Neutrophil (primary cell): Measurements from ENCODE around the gene AIPL1.

Experiments
- H3K27ac ChIP-seq: fragments of 200-600 bp; sonication (generic); 2 replicates; pipeline ENCODE4 v1.5.1; 2016; ENCODE audit warnings: mild to moderate bottlenecking, moderate library complexity
- H3K27me3 ChIP-seq: fragments of 200-600 bp; sonication (generic); 2 replicates; pipeline ENCODE4 v1.6.0; 2016; ENCODE audit warnings: mild to moderate bottlenecking
- H3K36me3 ChIP-seq: fragments of 200-600 bp; sonication (generic); 2 replicates; pipeline ENCODE4 v1.5.1; 2017
- H3K4me1 ChIP-seq, 2 experiments: fragments of 200-600 bp in 1 of 2; sonication (generic) in 1 of 2; 1 replicate in 1 of 2; 2 replicates in 1 of 2; pipeline versions ENCODE4 v1.5.1 to v1.6.1; 2013 to 2016; ENCODE audit warnings: low read depth in 1 of 2, low read length in 1 of 2, mild to moderate bottlenecking in 1 of 2, moderate library complexity in 1 of 2; ENCODE audit not compliant: control insufficient read depth in 1 of 2, insufficient read depth in 1 of 2
- H3K4me3 ChIP-seq, 2 experiments: fragments of 200-600 bp in 1 of 2; sonication (generic) in 1 of 2; 1 replicate in 1 of 2; 2 replicates in 1 of 2; pipeline ENCODE4 v1.5.1; 2013 to 2016; ENCODE audit warnings: low read depth in 1 of 2, low read length in 1 of 2, mild to moderate bottlenecking in 1 of 2, moderate library complexity in 1 of 2
- H3K9me3 ChIP-seq: fragments of 200-600 bp; sonication (generic); 2 replicates; pipeline ENCODE4 v1.5.1; 2016
- TF ChIP-seq, protein P1 (sequence below): fragments of 200-600 bp; sonication (generic); IDR thresholded peaks from 2 replicates; pipeline ENCODE4 v1.5.1; 2016; ENCODE audit warnings: antibody characterized with exemption

The AIPL1 gene

GRCh38 chr17:6415616-6416015 lies 19.3 kb downstream of the AIPL1 start:
- Histone ChIP-seq H3K4me1 (no peaks in the 10 kb centered on the region), H3K27me3 (peaks cover 10% of the 10 kb centered on the region), H3K9me3 (no peaks in the 10 kb centered on the region), H3K27ac (no peak overlapping the region), H3K4me3 (no peak overlapping the region), H3K36me3 (no peaks in the 10 kb centered on the region)
- TF ChIP-seq, protein P1, sequence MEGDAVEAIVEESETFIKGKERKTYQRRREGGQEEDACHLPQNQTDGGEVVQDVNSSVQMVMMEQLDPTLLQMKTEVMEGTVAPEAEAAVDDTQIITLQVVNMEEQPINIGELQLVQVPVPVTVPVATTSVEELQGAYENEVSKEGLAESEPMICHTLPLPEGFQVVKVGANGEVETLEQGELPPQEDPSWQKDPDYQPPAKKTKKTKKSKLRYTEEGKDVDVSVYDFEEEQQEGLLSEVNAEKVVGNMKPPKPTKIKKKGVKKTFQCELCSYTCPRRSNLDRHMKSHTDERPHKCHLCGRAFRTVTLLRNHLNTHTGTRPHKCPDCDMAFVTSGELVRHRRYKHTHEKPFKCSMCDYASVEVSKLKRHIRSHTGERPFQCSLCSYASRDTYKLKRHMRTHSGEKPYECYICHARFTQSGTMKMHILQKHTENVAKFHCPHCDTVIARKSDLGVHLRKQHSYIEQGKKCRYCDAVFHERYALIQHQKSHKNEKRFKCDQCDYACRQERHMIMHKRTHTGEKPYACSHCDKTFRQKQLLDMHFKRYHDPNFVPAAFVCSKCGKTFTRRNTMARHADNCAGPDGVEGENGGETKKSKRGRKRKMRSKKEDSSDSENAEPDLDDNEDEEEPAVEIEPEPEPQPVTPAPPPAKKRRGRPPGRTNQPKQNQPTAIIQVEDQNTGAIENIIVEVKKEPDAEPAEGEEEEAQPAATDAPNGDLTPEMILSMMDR, result no peak

GRCh38 chr17:6413065-6413464 lies 21.9 kb downstream of the AIPL1 start:
- H3K9me3 ChIP-seq, result no peaks in the 10 kb centered on the region
- H3K27me3 ChIP-seq, result no peaks in the 10 kb centered on the region
- H3K4me1 ChIP-seq, result no peaks in the 10 kb centered on the region
- TF ChIP-seq, protein P1, result no peak
- H3K36me3 ChIP-seq, result no peaks in the 10 kb centered on the region
- no peak overlapping the region for H3K27ac ChIP-seq
- no peak overlapping the region for H3K4me3 ChIP-seq

DNA sequence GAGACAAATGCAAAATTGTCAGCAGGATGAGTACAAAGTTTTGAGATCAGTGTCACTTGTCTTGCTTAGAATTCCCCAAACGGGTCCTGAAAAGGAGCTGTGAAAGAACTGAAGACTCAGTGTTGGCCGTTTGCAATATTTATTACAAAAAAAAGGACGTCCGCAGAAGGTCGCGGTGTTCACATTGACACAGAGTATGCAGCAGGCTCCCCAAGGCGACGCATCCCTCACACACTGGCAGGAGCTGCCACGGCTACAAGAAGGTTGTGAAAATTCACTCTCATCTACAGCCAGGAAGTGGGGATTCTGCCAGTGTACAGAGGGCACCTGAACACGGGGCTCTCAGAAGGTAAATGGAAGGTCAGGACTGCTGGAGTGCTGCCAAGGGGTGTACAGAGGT lies 26.2 kb downstream of the AIPL1 start:
- Histone ChIP-seq H3K36me3 (no peaks in the 10 kb centered on the region), H3K27ac (no peak overlapping the region), H3K9me3 (no peaks in the 10 kb centered on the region), H3K4me3 (no peak overlapping the region), H3K4me1 (no peaks in the 10 kb centered on the region), H3K27me3 (peaks cover 9% of the 10 kb centered on the region)
- TF ChIP-seq, protein P1, result no peak

GRCh38 chr17:6408276-6408675 lies 26.6 kb downstream of the AIPL1 start:
- Histone ChIP-seq H3K9me3 (no peaks in the 10 kb centered on the region), H3K27ac (no peak overlapping the region), H3K27me3 (peaks cover 13% of the 10 kb centered on the region), H3K4me1 (no peaks in the 10 kb centered on the region), H3K36me3 (no peaks in the 10 kb centered on the region), H3K4me3 (no peak overlapping the region)
- TF ChIP-seq, protein P1, result no peak

GRCh38 chr17:6402258-6402657 lies 32.7 kb downstream of the AIPL1 start:
- Histone ChIP-seq H3K4me3 (no peak overlapping the region), H3K27me3 (peaks cover 32% of the 10 kb centered on the region), H3K9me3 (no peaks in the 10 kb centered on the region), H3K36me3 (no peaks in the 10 kb centered on the region), H3K27ac (no peak overlapping the region), H3K4me1 (no peaks in the 10 kb centered on the region)
- TF ChIP-seq, protein P1, result no peak

DNA sequence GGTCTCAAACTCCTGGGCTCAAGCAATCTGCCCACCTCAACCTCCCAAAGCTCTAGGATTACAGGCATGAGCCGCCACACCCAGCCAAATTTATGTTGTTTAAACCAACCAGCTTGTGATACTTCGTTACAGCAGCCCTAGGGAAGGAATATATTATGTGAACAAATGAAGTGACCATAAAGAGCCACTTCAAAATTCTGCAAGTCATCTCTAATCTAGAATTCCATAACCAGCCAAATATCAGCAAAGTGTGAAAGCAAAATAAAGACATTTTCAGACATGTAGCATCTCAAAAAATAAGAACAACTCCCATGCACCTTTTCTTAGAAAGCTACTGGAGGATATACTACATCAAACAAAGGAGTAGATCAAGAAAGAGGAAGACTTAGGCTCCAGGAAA lies 36.0 kb downstream of the AIPL1 start:
- TF ChIP-seq, protein P1, result no peak
- H3K36me3 ChIP-seq, result no peaks in the 10 kb centered on the region
- H3K27me3 ChIP-seq, result peaks cover 31% of the 10 kb centered on the region
- no peak overlapping the region for H3K27ac ChIP-seq
- no peak overlapping the region for H3K4me3 ChIP-seq
- H3K9me3 ChIP-seq, result no peaks in the 10 kb centered on the region
- H3K4me1 ChIP-seq, result no peaks in the 10 kb centered on the region
